ENCODE results near the gene SDHC.

DNA sequence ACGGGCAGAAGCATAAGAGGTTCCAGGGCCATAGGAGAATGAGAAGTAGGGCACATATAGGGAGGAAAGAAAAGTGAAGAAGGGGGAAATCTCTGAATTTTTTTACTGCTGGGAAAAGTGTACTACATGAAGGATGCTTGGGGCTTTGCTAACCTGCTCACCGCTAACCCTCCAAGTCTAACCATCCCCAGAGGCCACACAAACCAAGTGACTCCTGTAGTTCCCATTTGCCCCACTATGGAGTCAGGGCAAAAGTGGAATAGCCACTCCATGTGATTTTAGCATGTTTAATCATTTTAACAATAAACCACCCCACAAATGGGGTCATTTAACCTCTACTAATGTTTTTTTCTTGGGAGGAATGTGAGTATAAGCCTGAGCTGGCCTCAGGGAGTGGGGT, 29.1 kb upstream of the SDHC start:
- TF ChIP-seq, protein P1, sequence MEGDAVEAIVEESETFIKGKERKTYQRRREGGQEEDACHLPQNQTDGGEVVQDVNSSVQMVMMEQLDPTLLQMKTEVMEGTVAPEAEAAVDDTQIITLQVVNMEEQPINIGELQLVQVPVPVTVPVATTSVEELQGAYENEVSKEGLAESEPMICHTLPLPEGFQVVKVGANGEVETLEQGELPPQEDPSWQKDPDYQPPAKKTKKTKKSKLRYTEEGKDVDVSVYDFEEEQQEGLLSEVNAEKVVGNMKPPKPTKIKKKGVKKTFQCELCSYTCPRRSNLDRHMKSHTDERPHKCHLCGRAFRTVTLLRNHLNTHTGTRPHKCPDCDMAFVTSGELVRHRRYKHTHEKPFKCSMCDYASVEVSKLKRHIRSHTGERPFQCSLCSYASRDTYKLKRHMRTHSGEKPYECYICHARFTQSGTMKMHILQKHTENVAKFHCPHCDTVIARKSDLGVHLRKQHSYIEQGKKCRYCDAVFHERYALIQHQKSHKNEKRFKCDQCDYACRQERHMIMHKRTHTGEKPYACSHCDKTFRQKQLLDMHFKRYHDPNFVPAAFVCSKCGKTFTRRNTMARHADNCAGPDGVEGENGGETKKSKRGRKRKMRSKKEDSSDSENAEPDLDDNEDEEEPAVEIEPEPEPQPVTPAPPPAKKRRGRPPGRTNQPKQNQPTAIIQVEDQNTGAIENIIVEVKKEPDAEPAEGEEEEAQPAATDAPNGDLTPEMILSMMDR (conservative IDR thresholded peaks at IDR 0.05 in 1 of 2, IDR thresholded peaks at IDR 0.05 in 1 of 2; ENCODE audit: extremely low read depth in 1 of 2, insufficient read depth in 1 of 2, low read depth in 1 of 2, low read length in 2 of 2): no peak
- TF ChIP-seq EZH2 (IDR thresholded peaks at IDR 0.05; ENCODE audit: borderline replicate concordance, low read length): no peak

Data from mammary epithelial cell (primary cell).